A549 treated with Mapracorat at 1 μM for 4 hours (cell line): ENCODE data around the gene LTB4R. TPM values are rescaled to one million over a fixed set of nuclear protein-coding genes. Genes with fewer than 3 reads are reported as not detected.

Source experiments
- total RNA-seq: library from RNA; stranded (reverse); fragments of 200-300 nt; extraction: Qiagen RNA extraction; gene quantifications from 5 replicates; pipeline ENCODE4 v1.2.3, GENCODE V29; 2022

LTB4R gene, protein sequence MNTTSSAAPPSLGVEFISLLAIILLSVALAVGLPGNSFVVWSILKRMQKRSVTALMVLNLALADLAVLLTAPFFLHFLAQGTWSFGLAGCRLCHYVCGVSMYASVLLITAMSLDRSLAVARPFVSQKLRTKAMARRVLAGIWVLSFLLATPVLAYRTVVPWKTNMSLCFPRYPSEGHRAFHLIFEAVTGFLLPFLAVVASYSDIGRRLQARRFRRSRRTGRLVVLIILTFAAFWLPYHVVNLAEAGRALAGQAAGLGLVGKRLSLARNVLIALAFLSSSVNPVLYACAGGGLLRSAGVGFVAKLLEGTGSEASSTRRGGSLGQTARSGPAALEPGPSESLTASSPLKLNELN
- total RNA-seq = 4.4 to 7.8 TPM (median 5.9 TPM) in 5 replicates

DNA sequence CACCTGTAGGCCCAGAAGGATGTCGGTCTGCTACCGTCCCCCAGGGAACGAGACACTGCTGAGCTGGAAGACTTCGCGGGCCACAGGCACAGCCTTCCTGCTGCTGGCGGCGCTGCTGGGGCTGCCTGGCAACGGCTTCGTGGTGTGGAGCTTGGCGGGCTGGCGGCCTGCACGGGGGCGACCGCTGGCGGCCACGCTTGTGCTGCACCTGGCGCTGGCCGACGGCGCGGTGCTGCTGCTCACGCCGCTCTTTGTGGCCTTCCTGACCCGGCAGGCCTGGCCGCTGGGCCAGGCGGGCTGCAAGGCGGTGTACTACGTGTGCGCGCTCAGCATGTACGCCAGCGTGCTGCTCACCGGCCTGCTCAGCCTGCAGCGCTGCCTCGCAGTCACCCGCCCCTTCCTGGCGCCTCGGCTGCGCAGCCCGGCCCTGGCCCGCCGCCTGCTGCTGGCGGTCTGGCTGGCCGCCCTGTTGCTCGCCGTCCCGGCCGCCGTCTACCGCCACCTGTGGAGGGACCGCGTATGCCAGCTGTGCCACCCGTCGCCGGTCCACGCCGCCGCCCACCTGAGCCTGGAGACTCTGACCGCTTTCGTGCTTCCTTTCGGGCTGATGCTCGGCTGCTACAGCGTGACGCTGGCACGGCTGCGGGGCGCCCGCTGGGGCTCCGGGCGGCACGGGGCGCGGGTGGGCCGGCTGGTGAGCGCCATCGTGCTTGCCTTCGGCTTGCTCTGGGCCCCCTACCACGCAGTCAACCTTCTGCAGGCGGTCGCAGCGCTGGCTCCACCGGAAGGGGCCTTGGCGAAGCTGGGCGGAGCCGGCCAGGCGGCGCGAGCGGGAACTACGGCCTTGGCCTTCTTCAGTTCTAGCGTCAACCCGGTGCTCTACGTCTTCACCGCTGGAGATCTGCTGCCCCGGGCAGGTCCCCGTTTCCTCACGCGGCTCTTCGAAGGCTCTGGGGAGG, at the start of gene LTB4R:
LTB4R (plus strand) TSS at position 857 of the 959 bp plus-strand sequence. CDS start 4,150 bp downstream, outside the sequence.

DNA sequence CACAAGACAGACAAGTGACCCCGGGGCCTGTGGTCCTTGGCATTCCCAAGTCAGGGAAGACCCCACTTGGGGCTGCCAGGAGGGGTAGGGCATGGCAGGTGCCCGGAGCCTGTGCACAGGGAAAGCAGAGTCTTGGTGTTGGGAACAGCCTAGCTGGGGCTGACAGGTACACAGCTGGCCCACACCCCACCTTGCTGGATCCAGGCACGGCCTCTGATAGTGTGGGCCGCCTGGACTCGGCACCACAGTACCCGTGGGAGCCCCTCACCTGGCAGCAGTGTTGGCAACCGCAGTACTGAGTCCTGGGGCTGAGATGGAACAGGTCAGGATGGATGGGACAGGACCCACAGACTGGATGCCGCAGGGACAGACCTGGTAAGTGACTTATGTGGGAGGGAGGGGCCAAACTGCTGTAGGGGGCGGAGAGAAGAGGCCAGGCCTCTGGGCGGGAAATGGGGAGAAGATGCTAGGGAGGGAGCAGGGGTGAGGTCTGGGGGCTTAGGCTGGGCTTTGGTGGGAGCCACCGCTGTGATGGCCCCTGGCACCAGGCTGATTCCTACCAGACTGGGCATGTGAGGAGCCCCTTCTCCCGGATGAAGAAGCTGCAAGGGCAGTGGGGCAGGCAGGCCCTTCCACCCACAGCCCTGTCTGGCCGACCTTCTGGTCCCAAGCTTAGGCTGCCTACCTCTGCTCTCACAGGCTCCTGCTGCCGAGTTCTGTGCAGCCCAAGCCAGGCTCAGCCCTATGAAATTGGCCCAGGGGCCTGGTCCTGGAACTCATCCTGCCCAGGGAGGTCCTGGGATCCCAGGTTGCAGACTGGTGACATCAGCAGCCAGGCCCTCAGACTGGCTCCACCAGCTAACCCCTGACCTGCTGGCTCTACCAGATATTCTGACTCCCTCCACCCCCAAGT, 48.2 kb upstream of the LTB4R start, which contains the start of gene TGM1:
TGM1 (minus strand) TSS at position 357 of the 913 bp plus-strand sequence. CDS start 825 bp downstream, outside the sequence.

DNA sequence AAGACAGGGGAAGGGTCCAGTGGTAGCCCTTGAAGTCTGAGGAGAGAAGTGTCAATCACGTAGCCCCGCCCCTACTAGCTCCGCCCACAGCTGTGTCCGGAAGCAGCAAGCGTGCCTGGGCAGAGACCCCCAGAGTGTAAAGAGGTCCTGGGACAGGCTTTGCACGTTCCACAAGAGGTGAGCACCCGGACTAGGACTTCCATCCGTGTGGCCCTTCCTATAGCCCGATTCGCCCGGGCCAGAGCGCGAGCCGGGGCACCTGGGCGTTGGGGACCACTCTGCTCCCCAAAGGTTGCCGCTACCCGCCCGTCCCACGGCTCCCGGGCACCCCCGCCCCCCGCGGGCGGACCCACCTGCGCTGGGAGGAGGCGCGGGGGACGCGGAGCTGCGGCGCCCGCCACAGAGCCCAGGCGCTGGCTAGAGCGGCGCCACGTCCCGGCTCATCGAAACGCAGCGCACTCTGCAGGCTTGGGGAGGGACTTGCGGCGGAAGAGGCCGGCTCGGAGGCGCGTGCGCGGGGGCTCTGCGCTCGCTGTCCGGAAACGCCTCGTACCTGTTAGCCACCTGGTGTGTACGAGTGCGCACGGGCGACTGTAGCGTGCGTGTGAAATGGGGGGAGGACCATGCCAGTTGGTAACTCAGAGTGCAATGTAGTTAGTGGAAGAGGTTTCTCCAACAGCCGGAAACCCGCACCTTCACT, 40.0 kb upstream of the LTB4R start, which contains the start of gene RABGGTA:
RABGGTA (minus strand) TSS at position 464 of the 700 bp plus-strand sequence. CDS start 482 bp downstream, outside the sequence.

DNA sequence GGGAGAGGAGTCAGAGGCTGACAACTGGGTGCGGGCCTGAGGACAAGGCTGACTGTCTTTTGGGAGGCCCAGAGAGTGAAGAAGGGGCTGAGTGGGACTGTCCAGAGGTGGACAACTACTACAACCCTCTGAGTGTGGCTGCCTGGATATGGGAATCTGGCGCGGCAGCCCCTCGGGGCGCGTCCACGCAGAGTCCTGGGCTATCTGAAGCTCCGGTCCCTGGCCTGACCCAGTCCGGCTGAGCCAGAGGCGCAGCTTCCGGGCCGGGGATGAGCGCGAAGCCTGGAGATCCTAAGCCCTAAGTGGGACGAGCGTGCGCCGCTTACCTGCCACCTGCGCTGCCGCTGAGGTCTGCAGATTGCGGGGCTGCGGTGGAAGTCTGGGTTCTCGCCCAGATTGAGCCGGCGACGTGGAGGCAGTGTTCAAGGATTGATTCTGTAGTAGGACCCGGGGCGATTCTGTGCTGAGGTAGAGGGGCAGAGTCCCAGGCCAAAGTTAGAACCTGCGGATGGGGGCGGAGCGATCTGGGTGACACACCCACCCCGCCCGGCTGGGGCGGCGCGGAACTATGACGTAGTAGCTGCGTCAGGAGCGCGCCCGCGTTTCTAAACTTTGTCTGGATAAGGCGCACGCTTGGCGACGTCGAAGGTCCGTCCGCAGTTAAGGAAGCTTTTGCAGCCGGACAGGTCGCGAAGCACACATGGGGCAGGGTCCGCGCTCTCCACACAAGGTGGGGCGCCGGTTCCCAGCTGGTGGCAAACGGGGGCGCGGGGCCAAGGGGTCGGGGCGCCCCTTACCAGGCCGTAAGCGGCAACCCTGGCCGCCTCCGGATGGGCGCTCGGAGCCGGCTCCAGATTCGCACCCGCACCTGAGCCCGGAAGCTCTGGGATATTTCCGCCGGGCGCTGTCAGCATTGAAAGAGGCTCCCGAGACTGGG, 11.8 kb upstream of the LTB4R start, which contains the start of the genes DHRS1 and NOP9:
DHRS1 (minus strand) TSS at position 526 of the 937 bp plus-strand sequence. CDS start 674 bp downstream, outside the sequence.
NOP9 (plus strand) TSS at position 596 of the 937 bp plus-strand sequence; CDS start at position 701, 105 bp downstream.

DNA sequence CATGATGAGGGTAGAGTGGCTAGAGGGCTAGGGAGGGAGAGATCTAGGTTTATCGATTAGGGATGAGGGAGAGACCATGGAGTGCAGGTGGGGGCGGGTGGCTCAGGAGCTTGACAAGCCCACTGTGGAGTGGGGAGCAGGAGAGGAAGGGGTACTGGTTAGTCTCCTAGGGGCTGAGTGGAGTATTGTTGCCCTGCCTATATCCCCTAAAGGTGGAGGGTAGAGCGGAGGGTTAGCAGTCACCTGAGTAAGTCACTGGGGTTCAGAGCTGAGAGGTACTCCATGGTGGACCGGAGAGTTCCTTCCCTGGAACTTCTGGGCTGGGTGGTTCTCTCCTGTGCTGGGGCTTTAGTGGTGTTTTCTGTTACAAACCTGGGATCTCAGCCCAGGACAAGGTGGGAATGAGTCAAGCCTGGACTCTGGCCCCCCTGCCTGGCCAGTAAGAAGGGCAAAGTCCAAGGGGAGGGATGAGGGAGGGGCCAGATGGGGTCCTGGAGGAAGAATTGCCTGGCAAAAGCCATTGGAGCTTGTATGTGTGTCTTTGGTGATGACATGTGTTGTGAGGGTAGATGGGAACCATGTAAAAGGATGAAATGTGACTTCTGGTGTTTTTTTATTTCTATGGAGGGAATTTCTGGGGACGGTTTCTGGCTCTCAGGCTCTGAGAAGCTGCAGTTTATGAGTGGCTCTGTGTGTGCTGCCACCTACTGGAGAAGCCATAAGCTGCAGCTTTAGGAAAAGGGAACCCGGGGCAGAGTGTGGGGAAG, 3.5 kb upstream of the LTB4R start, which contains the start of gene CIDEB:
CIDEB (minus strand) TSS at position 403 of the 767 bp plus-strand sequence; CDS start at position 284, 119 bp downstream.

DNA sequence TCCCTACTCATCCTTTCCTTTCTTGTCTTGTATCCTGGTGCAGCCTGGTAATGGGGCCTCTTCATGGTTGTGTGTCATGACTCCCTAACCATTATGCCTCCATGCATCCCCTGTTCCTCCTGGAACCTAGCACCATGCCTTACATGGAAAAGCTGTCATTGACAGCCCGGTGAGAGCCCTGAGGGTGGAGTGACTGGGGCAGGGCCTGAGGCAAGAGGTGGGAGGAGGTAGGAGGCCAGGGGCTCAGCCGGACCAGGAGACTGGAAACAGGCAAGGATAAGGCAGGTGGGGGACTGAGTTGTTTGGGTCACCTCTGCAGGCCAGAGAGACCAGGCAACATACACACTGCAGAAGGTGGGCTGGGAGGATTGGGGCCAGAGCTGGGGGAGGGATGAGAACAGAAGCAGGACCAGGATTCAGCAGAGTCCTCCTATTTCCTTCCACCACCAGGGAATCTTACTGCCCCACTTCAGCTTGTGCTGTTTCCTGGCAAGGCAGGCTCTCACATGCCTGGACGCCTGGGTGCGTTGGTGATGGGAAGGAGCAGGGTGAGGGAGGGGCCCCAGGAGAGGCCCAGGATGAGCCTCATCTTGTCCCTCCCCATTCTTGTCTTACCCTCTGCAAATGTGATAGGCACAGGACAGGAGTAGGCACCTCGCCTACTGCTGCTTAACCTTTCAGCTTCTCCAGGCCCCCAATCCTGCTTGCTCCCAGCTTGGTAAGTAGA, 1.6 kb upstream of the LTB4R start, which contains the start of gene LTB4R2:
LTB4R2 (plus strand) TSS at position 603 of the 727 bp plus-strand sequence. CDS start 525 bp downstream, outside the sequence.

DNA sequence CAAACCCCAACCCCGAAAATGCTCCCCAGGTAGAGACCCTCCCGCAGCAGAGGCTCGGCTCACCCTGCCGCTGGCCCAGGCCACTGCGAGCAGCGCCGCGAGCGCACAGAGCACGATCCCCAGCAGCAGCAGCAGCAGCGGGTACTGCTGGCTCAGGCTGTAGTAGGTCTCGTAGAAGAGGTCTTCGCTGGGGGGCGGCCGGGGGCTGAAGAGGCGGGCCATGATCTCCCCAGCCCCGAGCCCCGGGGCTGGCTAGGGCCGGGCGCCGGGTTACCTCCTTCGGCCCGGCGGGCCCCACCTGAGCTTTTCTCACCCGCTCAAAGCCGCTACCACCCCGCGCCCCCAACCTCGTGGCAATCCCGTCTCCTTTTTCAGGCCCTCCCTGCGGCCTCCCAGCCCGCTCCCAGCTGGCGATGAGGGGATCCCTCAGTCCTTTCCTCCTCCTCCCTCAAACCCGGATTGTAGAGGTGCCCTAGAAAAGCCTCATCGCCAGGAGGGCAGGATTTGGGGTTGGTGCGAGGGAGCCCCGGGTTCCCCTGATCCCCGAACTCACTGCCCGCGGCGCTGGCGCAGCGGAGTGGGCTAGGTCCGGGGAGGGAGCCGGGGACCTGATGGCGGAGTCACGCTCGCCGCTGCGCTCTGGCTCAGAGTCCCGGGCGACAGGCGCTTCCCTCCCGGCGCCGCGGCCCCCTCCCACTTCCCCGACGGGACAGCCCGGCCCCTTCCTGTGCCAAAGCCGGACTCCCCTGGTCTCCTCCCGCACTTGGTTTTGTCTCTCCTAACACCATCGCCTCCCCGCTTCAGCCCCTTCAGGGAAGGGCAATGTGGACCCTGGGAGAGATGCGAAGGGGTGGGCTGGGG, 23.4 kb downstream of the LTB4R start, which contains the start of gene ADCY4:
ADCY4 (minus strand) TSS at position 641 of the 861 bp plus-strand sequence; CDS start at position 222, 419 bp downstream.

DNA sequence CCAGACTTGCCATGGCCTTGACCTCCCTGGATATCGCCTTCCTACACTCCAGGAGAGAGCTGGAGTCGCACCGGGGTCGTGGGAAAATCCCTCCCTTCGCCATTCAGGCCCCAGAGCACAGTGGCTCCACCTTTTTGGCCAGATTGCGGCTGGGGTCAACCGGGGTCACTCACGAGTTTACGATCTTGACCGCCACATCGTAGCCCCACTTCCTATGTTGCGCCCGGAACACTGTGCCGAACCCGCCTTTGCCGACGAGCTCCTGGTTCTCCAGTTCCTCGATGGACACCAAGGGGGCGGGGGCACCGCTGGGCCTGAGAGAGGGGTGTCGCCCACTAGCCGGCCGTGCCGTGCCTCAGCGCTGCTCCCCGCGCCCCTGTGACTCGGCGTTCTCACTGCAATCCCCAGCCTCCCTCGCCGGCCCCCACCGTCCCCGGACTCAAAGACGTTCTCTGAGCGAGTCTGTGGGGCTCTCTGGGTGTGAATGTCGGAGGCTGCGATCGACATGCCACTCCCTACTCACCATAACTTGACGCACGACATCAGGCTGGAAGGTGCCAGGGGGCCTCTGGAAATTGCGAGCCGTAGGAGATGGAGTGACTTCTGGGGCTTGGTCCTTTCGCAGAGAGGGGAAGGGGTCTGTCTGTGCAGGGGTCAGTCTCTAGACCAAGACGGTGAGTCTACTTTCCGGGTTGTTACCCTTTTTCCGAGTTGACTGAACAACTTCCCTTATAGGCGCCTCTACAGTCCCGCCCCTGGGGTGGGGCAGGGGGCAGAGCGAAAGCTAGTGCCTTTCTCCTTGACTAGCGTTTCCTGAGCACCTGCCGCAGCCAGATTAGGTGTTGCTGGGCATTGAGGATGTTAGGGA, 28.2 kb downstream of the LTB4R start, which contains the start of gene RIPK3:
RIPK3 (minus strand) TSS at position 708 of the 868 bp plus-strand sequence; CDS start at position 543, 165 bp downstream.

Other genes starting within 250 kb of the LTB4R start
- not detected in 5 replicates for gene CPNE6, start 239.9 kb upstream of the LTB4R start, total RNA-seq
- gene PCK2, start 217.2 kb upstream of the LTB4R start, total RNA-seq = 15.0 to 21.2 TPM (median 19.3 TPM) in 5 replicates
- gene DCAF11, start 196.7 kb upstream of the LTB4R start, total RNA-seq = 20.8 to 22.4 TPM (median 21.9 TPM) in 5 replicates
- 0.56 to 1.1 TPM (median 0.84 TPM) in 5 replicates for gene NRL, start 196.6 kb upstream of the LTB4R start, total RNA-seq
- gene FITM1, start 180.8 kb upstream of the LTB4R start, total RNA-seq = 0.13 to 0.19 TPM in 2 of 5 replicates, not detected in the others
- 159 to 187 TPM (median 162 TPM) in 5 replicates for gene PSME1, start 175.3 kb upstream of the LTB4R start, total RNA-seq
- 45.7 to 62.3 TPM (median 60.1 TPM) in 5 replicates for gene EMC9, start 169.9 kb upstream of the LTB4R start, total RNA-seq
- 151 to 185 TPM (median 159 TPM) in 5 replicates for gene PSME2, start 164.9 kb upstream of the LTB4R start, total RNA-seq
- 19.9 to 35.1 TPM (median 34.3 TPM) in 5 replicates for gene RNF31, start 164.0 kb upstream of the LTB4R start, total RNA-seq
- gene IRF9, start 150.2 kb upstream of the LTB4R start, total RNA-seq = 16.8 to 21.0 TPM (median 17.7 TPM) in 5 replicates
- 3.3 to 6.5 TPM (median 5.3 TPM) in 5 replicates for gene REC8, start 139.4 kb upstream of the LTB4R start, total RNA-seq
- gene IPO4, start 122.7 kb upstream of the LTB4R start, total RNA-seq = 72.5 to 89.6 TPM (median 84.6 TPM) in 5 replicates
- gene TM9SF1, start 116.1 kb upstream of the LTB4R start, total RNA-seq = 58.4 to 64.8 TPM (median 63.8 TPM) in 5 replicates
- gene TSSK4, start 105.8 kb upstream of the LTB4R start, total RNA-seq = not detected in 5 replicates
- 75.9 to 98.1 TPM (median 81.6 TPM) in 5 replicates for gene CHMP4A, start 98.0 kb upstream of the LTB4R start, total RNA-seq
- 29.1 to 34.2 TPM (median 30.7 TPM) in 5 replicates for gene MDP1, start 95.4 kb upstream of the LTB4R start, total RNA-seq
- gene NEDD8, start 79.1 kb upstream of the LTB4R start, total RNA-seq = 450 to 490 TPM (median 458 TPM) in 5 replicates
- gene GMPR2, start 78.6 kb upstream of the LTB4R start, total RNA-seq = 54.1 to 66.3 TPM (median 57.2 TPM) in 5 replicates
- gene TINF2, start 68.9 kb upstream of the LTB4R start, total RNA-seq = 34.4 to 39.3 TPM (median 36.4 TPM) in 5 replicates
- 0.89 to 1.9 TPM (median 1.4 TPM) in 5 replicates for gene TGM1, start 48.3 kb upstream of the LTB4R start, total RNA-seq
- 15.5 to 19.8 TPM (median 17.5 TPM) in 5 replicates for gene RABGGTA, start 39.9 kb upstream of the LTB4R start, total RNA-seq
- gene DHRS1, start 11.7 kb upstream of the LTB4R start, total RNA-seq = 10.4 to 14.5 TPM (median 11.6 TPM) in 5 replicates
- 13.5 to 16.8 TPM (median 15.9 TPM) in 5 replicates for gene NOP9, start 11.7 kb upstream of the LTB4R start, total RNA-seq
- gene CIDEB, start 3.5 kb upstream of the LTB4R start, total RNA-seq = 0.08 to 0.24 TPM (median 0.17 TPM) in 5 replicates
- 2.1 to 5.7 TPM (median 4.5 TPM) in 5 replicates for gene LTB4R2, start 1.4 kb upstream of the LTB4R start, total RNA-seq
- gene ADCY4, start 23.6 kb downstream of the LTB4R start, total RNA-seq = not detected in 5 replicates
- gene RIPK3, start 28.5 kb downstream of the LTB4R start, total RNA-seq = not detected in 5 replicates
- gene NFATC4, start 56.7 kb downstream of the LTB4R start, total RNA-seq = 0.16 to 0.42 TPM (median 0.18 TPM) in 5 replicates
- gene NYNRIN, start 87.5 kb downstream of the LTB4R start, total RNA-seq = 0.23 to 0.36 TPM (median 0.29 TPM) in 5 replicates
- gene CBLN3, start 118.2 kb downstream of the LTB4R start, total RNA-seq = 0.77 to 1.2 TPM (median 1.1 TPM) in 5 replicates
- 21.5 to 27.2 TPM (median 26.8 TPM) in 5 replicates for gene KHNYN, start 118.5 kb downstream of the LTB4R start, total RNA-seq
- 42.7 to 53.0 TPM (median 45.8 TPM) in 5 replicates for gene SDR39U1, start 131.3 kb downstream of the LTB4R start, total RNA-seq
- gene CMA1, start 196.8 kb downstream of the LTB4R start, total RNA-seq = not detected in 5 replicates